Esophagus mucosa (tissue), 1 donor: ENCODE results near the gene LANCL2. TPM values are rescaled to one million over a fixed set of nuclear protein-coding genes. Genes with fewer than 3 reads are reported as not detected.
"Not testable (repeated sequence)": the region's sequence is repeated elsewhere in the genome, so short reads cannot be mapped to it uniquely, and the experiment has no call there.

ENCODE experiments used
- ATAC-seq: fragments of 200-7000 bp; cut with Tn5 transposase; one replicate; pipeline ENCODE4 v1.9.1; 2020
- total RNA-seq: library from RNA; stranded (reverse); gene quantifications from one replicate; pipeline ENCODE4 v1.2.4, GENCODE V29; 2023
- donor health status: DM: yes; HTN: yes; CAD: no.

Gene LANCL2
- total RNA-seq, 1 donor from 2014 or later = 10.0 TPM

DNA sequence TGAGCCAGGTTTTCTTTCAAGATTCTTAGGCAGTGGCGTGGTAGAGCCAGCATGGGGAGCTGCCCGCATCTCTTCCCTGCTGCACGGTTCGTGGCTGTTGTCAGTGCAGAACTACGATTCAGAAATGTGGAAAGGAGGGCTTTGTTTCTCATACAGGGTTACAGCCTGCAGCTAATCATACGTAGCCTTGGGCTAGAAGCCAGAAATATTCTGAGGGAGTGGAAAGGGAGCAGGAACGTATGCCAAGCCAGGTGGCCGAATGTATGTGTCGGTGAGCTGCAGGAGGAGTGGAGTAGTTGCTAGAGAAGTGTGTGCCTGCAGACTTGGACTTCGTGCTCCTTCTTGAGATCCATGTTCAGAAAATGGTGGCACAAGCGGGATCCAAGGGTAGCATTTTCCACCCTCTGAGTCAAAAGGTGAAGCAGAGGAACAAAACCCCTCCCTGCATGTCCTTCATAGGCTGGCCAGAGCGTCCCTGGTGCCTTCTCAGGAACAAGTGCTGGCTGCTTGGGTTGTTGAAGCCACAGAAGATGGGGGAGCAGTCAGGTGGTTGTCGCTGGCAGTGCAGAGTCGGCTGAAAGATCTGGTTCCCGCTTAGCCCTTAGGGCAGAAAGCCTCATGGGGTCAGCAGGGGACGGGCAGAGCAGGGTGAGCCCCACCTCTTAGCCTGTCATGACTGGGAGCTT lies 40.9 kb downstream of the LANCL2 start:
- no peak for ATAC-seq

DNA sequence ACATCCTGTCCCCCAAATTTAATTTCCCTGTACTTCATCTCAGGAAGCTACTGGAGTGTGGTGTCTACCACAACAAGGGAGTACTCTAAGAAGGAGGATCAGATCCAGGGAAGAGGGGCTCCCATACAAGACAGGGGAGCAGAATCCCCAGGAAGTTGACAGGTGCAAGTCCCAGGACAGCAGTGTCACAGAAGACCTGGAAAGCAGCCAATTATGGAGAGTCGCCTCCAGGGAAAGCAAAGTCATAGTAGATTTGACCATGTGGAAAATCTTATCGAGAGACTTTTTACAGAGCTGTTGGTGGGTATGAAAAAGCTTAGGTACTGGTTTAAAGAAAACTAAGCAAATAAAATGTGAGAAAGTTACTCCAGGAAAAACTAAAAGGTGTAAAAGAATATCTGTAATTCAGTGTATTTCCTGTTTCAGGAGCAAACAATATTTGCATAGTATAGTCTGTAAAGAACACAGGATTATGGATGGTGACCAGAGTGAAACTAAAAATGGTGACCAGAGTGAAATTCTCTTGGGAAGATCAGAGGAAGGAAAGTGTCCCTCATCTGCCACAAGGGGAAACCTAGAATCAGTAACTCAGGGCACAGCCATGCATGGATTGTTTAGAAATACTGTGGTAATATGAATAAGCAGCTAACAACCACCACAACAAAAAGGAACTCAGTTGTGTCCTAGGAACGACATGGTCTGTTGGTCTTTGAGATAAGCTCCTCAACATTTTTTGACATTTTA lies 44.5 kb downstream of the LANCL2 start:
- ATAC-seq = no peak

DNA sequence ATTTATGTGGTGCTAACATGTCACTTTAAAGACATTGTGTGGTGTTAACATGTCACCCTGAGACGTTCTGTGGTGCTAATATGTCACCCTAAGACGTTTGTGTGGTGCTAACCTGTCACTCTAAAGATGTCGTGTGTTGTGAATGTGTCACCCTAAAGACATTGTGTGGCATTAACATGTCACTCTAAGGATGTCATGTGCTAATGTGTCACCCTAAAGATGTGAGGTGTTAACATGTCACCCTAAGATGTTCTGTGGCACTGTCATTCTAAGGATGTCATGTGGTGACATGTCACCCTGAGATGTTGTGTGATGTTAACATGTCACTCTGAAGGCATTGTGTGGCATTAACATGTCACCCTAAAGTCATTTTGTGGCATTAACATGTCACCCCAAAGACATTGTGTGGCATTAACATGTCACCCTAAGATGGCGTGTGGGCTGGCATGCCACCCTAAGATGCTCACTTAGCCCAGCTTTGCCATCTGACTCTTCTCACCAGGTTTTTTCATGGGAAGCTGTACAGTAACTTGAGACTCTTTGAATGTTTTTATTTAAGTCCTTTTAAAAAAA lies 45.6 kb downstream of the LANCL2 start:
- ATAC-seq = no peak

DNA sequence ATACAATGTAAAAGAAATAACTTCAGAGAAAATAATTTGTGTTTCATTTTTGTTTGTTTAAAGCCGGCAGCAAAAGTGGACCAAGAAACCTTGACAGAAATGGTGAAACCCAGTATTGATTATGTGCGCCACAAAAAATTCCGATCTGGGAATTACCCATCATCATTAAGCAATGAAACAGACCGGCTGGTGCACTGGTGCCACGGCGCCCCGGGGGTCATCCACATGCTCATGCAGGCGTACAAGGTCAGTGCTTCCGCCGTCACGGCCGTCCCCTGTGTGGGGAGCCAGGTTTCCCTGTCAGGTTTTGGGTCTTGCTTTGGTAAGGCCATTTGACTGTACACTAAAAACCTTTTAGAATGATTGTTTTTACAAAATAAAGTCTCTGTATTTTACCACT lies 46.7 kb downstream of the LANCL2 start:
- ATAC-seq = no peak

DNA sequence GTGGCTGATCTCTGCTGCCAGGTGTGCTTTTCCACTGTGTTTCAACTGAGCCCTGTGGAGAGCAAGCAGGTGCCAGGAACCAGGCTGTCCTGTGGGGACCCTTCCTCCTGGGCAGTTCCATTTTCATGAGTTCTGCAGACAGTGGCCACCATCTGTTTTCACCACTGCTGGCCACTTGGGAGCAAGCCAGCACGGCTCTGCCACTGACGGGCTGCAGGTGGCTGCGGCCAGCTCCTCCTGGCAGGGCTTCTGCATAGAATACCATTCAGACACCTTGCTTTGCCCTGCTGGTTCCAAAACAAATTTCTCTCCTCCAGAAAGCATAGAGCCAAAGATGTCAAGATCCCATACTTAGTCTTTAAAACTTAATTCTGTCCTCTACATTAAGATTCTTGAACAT lies 48.3 kb downstream of the LANCL2 start:
- ATAC-seq = no peak

DNA sequence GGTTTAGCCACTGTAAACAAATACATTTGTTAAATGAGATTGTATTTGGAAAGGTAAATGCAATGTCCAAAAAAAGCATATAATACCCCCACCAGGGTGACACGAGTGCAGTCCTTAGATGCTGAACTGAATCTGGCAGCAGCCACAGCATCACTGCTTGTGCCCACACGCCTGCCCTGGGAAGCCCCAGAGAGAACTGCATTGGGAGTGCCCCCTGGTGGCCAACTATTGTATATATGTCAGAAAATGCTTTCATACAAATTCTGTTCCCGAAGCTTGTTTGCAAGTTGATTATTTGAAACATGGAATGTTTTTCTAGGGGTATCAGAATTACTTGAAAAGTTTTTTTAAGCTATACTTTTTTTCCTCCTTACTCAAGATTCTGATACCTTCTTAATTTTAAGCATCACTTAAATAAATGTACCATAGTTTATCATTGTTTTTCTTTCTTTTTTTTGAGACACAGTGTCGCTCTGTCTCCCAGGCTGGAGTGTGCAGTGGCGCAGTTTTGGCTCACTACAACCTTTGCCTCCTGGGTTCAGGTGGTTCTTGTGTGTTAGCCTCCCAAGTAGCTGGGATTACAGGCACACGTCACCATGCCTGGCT lies 50.1 kb downstream of the LANCL2 start:
- ATAC-seq = peak; percentile 86

DNA sequence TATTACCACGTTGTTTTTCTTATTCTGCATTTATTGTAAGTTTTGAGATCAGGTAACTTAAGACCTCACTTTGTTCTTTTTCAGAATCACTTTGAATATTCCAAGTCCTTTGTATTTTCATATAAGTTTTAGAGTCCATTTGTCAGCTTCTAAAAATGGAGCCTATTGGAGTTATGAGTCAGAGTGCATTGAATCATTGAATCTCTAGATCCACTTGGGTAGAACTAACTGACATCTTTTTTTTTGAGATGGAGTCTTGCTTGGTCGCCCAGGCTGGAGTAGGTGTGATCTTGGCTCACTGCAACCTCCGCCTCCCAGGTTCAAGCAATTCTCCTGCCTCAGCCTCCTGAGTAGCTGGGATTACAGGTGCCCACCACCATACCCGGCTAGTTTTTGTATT lies 52.3 kb downstream of the LANCL2 start:
- not testable (repeated sequence) for ATAC-seq

DNA sequence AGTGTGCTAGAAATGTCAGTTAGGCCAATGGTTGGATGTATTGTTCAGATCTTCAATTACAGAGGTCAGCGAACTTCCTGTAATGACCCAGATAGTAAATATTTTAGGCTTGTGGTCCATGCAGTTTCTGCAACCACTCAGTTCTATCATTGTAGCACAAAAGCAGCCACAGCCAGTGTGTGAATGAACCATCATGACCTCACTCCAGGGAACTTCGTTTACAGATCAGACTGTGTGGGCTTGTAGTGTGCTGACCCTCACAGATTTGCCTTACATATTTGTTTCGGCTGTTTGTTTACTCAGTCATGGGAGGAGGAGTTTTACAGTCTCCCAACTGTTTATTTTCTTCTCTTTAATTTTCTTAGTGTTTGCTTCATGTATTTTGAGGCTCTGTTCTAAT lies 55.4 kb downstream of the LANCL2 start:
- no peak for ATAC-seq

DNA sequence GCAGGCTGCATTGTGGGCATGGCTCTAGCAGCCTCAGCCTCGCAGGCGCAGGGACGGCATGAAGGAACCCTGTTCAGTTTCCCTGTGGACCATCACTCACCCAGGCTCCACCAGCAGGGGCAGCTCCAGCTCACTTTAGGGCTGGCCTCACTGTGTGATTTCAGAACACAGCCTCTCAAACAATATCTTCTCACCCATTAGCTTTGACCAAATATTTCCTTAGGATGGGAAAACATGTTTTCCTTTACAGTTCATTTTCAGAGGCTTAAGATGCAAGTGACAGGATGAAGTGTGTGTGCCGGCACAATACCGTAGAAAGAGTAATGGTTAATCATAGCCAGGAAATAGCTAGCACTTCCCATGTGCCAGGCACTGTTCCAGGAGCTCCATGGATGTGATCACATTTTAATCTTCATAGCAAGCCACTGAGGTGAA lies 58.2 kb downstream of the LANCL2 start:
- no peak for ATAC-seq

DNA sequence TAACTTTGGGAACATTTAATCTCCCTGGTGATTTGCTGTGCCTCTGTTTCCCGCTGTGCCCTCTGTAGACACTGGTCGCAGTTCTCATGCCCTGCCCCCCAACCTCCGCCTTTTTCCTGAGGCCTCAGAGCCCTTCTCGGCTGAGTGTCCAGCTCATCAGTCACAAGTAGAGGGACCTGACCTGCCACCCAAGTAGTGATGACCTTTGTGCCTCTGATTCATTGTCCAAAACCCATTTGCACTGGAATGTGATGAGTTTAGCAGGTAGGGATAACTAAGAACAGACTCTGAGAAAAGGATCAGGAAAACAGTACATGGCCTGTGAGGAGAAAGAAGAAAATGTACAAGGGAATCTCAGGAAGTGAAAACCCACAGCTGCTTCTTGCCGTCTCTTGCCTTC lies 58.8 kb downstream of the LANCL2 start:
- ATAC-seq = no peak

DNA sequence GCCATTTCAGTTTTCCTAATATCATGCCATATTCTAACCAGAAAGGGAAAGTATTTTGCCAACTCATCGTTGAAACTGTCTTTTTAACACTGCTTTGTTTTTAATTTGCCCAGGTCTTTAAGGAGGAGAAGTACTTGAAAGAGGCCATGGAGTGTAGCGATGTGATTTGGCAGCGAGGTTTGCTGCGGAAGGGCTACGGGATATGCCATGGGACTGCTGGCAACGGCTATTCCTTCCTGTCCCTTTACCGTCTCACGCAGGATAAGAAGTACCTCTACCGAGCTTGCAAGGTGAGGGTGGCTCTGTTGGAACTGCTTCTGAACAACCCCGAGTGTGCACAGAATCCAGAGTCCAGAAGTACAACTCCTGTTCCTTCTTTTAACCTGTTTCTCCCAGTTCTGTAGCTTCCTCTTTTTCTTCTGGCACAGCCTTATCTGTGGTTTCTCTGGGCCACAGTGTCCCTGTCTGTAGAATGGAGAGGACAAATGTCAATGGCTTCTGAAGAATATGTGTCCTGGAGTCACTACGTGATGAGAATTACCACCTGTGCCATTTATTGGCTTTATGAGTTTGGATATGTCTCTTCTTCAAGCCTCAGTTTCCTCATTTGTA lies 60.1 kb downstream of the LANCL2 start:
- no peak for ATAC-seq

DNA sequence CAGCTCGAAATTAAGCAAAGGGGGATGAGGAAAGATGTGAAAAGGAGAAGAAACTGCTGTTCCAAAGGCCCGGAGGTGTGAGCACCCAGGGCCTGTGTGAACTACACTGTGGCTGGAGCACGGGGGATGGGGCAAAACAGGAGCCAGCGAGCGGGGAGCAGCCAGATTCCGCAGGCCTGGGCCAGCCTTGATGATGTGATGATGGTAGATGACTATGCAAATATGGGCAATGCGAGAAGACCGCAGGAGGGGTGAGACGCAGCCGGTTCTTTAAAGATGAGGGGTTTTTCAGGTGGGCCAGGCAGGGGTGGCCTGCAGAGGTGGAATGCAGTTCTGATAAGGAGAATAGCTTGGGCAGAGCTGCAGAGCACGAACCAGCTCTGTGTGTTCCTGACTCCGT lies 61.5 kb downstream of the LANCL2 start:
- ATAC-seq = no peak

DNA sequence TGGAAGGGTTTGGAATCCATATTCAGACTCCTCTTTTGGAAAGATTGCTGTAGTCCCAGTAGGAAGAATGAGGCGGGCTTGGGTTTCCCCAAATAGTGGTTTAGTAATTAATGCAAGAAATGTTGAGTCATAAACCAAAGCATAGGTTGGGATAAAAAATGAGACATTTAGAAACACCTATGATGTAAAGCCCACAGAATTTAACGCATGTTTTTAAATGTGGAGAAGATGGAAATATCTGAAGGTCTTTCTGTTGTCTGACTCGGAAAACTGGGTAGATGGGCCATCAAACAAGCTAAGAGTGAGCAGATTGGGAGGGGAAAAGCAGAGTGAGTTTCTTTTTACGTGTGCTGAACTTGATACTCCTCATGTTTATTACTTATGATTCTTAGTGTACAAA lies 62.2 kb downstream of the LANCL2 start:
- ATAC-seq = no peak

DNA sequence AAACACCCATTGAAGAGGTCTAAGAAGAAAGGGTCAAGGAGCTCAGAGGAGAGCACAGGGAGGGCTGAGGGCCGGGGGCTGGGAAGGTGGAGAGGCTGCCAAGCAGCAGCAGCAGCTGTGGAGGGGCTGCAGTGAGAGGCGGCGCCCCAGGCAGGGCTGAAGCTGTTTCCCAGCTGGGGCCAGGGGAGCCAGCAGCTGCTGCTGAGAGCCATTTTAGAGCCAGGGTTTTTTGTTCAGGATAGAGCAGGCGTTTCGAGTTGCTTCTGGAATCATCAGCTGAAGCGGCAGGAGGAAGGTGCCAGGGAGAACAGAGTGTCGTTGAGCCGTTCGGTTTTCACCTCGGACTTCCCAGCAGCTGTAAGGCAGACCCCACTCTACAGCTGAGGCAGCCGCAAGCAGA lies 62.7 kb downstream of the LANCL2 start:
- no peak for ATAC-seq

DNA sequence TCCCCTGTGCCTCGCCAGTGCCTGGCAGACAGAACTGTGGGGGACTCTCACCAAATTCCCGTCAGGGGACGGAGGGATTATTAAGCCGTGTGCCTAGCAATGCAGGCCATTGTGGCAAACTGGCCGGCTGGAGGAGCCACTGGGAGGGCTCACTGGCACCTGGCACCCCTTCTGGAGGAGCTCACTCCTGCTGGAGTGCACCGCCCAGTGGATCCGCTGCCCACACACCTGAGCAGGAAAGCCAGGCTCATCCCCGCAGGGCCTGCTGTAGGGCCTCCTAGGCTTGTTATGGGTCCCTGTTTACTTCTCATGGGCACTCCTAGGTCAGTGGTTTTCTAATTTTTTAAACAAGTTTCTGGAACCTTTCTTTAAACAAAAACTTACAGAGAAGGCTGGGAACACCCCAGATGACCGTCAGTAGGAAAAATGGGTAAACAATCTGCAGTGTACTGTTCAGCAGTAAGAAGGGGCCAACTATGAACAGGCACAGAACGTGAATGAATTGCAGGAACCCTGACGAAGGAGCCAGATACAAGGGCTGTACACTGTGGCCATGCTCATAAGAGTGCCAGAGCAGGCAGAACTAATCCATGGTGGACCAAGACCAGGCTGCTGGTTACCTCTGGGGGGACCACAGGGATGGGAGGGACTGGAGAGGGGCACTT lies 64.8 kb downstream of the LANCL2 start:
- ATAC-seq = no peak

DNA sequence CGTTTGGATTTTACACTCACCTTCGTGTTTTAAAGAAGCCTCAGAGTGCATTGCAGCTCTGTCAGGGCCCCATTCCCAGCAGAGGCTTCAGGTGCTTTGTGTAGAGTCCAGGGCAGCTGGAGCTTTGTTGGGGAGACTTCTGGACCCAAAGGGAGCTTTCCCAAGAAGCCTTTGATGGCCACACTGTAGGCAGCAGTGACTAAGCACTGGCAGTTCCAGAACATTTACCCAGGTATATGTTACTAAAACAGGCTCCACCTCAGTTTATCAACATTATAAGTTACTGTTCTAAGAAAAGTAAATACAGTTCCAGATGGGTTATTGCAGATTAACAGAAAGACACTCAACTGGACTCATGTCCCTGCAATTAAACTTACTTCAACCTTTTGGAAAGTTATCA lies 66.8 kb downstream of the LANCL2 start:
- no peak for ATAC-seq

DNA sequence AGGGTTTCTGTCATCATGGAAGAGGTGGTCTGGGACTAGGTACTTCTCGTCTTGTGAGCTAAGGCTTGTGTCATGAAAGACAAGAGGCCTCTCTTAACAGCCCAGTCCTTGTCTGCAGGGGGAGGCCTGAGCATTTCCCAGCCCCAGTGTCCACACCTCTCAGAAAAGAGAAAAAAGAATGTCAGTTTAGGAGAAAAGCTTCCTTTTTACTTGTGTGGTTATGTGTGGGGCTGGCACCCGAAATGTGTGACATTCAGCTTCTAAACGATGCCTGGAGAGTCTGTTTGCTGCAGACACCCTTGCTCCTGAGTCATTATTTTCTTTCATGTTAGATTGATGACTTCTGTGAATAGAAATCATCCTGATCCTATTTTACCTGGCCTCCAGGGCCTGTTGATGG lies 67.4 kb downstream of the LANCL2 start:
- no peak for ATAC-seq

DNA sequence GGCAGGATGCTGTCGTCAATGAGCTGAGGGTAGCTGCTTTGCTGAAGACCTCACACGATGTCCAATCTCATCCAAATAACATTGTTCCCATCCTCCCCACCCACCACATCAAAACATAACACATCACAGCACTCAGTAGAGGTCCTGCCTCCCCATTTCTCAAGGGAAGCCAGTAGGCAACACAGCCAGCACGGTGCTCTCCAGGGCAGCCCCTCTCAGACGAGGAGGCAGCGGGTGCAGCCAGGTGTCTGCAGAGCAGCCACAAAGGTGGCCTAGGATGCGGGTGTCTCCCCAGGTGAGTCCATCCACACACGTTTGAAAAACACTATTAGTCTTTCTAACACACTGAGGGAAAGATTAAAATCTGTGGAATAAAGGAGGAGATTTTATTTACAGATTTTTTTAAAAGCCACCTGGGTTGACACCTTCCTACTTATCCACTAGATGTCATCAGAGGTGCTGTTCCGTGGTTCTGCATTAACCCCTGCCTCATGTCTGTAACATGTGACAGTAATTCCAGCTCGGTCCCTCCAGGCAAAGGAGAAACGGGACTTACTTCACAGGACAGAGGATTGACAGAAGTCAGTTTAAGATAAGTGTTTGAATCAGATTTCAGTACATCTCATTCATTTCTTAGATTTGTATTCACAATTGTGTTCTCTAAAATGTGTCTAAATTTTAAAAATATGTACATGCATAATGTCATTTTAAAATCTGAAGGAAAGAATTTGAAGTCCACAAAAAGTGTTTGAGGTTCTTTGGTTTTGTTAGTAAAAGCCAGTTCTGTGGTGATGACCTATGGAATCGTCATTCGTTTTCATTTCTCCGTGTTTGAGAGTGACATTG lies 68.0 kb downstream of the LANCL2 start:
- peak; percentile 74 for ATAC-seq

DNA sequence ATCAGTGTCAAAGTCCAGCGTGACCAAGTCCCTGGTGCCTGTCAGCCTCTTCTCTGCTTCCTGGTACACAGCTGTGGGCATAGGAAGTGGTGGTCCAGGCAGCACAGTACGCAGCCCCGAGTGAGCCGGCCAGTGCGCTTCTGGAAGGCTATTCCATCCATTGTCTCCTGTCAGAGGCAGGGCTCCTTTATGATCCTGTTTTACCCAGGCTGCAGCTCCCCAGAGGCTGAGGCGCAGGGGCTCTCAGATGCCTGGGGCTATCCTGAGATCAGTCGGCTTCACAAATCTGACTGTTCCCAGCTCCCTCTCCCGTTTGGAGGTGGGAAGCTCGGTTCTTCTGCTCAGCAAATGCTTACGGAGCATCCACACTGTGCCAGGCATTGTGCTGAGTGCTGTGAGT lies 70.3 kb downstream of the LANCL2 start:
- no peak for ATAC-seq

DNA sequence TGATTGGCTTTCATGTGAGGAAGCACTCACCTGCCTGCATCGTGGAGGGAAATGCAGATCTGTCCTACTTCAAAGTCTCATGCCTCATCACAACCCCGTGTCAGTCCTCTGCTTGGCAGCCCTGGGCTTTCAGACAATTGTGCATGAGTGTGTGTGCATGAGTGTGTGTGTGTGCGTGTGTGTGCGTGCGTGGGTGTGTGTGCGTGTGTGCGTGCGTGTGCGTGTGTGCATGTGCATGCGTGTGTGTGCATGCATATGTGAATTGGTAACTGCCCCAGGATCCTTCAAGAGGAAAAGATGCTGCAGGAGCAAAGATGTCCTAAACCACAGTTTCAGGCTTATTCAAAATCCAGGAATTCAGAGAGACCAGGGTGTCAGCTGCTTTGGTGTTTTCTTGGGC lies 71.3 kb downstream of the LANCL2 start:
- ATAC-seq = no peak

DNA sequence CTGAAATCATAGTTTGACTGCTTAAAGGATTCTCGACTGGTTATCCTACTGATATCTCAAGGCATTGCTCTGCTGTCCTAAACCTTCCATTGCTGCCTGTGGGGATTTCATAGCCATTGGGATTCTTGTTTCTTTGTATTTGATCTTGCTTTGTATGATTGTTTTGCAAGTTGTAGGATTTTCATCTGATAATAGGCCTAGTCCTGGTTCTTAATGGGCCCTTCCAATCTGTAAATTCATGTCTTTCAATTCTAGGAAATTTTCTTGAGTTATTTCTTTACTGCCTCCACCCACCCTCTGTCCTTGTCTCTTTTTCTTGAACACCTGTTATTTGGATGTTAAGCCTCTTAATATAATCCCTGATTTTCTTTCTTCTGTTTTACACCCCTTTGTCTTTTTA lies 72.2 kb downstream of the LANCL2 start:
- ATAC-seq = no peak
